Eye (tissue), 1 donor: ENCODE data around the gene LRRC52.
A peak's percentile ranks its signal among the peaks of the same experiment; 100 is the strongest.

ENCODE experiments used
- DNase-seq: peaks from one replicate; pipeline ENCODE4 v3.0.0-alpha.2; 2015

LRRC52 gene, protein sequence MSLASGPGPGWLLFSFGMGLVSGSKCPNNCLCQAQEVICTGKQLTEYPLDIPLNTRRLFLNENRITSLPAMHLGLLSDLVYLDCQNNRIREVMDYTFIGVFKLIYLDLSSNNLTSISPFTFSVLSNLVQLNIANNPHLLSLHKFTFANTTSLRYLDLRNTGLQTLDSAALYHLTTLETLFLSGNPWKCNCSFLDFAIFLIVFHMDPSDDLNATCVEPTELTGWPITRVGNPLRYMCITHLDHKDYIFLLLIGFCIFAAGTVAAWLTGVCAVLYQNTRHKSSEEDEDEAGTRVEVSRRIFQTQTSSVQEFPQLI

GRCh38 chr1:165543532-165544438, at the start of gene LRRC52:
Gene LRRC52 (plus strand): TSS chr1:165544000. CDS start chr1:165544297, 297 bp downstream.
- peak; percentile 59 for DNase-seq

- no peak for DNase-seq
Measured at GRCh38 chr1:165494949-165495857, 48.6 kb upstream of the LRRC52 start.

DNA sequence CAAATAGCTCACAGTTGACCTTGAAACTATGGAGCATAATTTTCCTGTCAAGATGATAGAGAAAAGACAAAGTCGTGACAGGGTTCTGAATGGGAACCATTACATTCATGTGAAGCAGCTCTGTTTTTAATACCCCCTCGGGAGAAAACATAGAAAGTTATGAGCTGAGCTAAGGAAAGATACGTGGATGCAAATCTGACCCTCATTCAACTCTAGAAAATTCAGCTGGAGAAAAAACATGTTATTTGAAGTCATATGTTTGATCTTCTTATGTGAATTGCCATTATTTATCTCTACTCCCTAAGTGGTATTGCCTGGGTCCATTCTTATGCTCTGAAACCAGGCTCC, 48.0 kb upstream of the LRRC52 start:
- DNase-seq: no peak

DNA sequence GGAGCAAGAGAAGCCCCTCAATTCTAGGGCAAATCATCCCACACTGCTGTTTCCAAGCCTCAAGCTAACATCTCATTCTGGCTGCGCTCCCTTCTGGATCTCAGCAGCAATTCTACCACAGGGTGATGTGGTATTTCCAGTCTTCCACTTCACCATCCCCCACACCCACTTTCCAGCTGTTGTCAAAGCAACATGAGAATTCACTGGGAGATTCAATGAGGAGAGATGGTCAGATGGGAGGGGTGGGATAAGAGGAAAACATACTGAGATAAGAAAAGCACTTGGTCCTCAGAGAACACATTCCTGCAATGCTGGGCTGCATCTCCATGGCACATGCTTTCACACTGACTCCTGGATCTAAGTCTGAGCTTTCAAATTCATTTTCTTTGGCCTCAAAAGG, 47.3 kb upstream of the LRRC52 start:
- DNase-seq: no peak

- DNase-seq: no peak
Measured at GRCh38 chr1:165497069-165498013, 46.5 kb upstream of the LRRC52 start.

GRCh38 chr1:165501330-165501969, 42.4 kb upstream of the LRRC52 start:
- no peak for DNase-seq

DNA sequence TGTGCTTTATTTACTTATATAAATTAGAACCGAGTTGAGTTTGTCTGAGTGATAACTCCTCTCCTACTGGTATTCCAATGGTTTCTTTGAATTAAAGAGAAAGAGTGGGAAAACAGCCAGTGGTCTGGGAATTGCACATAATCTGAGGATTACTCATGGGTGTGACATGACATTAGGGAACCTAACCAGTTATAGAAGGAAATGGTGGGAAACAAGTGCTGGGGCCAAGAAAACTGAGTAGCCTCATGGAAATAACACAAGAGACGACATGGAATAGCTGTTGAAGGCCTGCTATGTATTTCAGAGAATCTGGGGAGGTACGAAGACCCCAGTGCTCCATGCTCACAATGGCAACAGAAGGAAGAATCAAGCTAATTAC, 41.8 kb upstream of the LRRC52 start:
- no peak for DNase-seq

DNA sequence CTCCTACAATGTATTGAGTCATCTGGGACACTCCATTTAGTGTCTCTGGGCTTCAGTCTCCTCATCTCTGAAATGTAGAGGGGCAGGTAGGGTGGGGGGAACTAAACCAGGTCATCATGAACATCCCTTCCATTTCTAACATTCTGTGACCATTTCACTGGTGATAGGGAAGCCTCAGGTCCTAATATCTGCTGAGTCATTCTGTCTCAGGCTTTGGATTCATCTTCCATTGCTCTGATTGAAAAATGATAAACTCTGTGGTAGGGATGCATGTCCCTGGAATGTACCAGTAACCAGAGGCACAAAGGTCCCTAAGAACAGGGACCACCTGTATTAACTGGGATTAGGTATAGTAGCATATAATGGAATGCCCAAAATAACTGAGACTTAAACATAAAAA, 36.2 kb upstream of the LRRC52 start:
- no peak for DNase-seq

GRCh38 chr1:165508291-165508690, 35.5 kb upstream of the LRRC52 start:
- DNase-seq: no peak

- DNase-seq: peak; percentile 38
Measured at GRCh38 chr1:165512816-165513215, 31.0 kb upstream of the LRRC52 start.

DNA sequence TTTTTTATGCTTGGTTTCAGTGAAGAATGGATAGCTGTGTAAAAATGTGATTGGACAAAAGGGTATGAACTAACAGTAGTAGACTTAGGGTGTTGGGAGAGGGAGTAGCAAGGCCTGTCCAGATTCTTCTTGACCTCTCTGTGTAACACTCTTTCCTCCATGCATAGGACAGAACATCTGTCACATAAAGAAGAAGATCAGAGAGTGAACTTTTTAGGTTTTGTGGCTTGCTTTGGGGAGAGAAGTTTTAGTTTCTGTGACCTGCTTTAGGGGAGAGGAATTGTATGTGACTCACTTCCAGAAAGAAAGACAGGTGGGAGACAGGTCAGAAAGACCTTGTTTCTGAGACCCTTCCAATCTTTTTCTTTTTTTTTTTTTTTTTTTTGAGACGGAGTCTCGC, 27.3 kb upstream of the LRRC52 start:
- DNase-seq: no peak

GRCh38 chr1:165520646-165521045, 23.2 kb upstream of the LRRC52 start:
- no peak for DNase-seq

DNA sequence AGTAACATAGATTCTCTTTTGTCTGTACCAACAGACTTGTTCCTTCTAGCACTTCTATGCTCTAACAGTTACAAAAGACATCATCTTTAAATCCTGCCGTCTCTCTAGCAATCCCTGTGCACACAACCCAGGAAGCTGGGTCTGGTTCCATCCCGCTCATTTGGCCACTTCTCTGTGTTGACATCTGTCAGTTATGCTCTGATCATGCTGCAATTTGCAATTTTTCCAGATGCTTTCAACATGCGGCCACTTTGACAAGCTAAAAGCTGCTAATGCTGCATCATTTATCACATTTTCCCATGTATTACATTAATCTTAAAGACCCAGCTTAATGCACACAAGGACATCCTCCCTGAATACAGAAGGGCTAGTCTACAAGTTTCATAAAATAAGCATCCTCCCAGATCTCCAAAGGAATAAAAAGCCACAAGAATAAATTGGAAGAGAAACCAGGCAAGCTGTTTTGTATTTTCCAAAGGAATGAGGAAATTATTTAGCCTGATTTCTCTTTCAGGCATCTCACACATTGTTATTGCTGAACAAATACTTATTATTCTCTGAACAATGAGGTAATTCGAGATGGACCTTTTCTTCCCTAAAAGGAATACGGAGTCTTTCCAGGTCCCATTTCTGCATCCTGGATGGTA, 19.0 kb upstream of the LRRC52 start:
- peak; percentile 39 for DNase-seq

DNA sequence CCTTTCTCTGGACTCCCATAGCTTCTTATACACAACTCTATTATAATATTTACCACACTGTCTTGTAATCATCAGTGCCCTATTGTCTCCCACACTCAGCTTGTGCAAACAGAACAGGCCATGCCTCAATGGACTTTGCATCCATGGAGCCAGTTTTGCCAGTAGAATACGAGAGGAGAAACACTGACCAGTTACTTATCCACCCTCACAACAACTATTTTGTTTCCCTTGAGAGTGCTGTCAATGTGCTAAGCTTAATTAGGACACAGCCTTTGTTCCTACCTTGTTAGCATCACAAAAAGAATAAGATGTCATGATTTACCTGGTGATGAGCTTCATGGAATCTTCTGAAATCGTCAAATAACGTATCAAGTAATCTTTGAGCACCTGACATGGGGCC, 18.1 kb upstream of the LRRC52 start:
- DNase-seq: no peak

GRCh38 chr1:165527251-165528007, 16.4 kb upstream of the LRRC52 start:
- no peak for DNase-seq

DNA sequence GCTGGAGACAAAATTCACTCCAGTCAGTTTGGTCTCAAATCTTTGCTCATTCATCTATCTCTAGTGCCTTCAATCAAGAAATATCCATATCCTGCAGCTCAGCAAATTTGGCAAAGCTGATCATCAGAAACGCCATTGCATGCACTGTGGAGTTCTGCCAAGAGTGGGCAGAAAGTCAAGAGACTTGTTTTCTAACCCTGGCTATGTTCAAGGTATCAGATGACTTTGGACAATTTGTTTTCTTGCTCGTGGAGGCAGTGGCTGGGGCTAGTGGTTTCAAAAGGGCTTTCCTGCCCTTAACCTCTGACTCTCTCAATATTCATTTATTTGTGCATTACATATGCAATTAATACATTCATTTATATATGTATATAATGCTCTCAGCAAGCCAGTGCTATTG, 12.8 kb upstream of the LRRC52 start:
- no peak for DNase-seq

DNA sequence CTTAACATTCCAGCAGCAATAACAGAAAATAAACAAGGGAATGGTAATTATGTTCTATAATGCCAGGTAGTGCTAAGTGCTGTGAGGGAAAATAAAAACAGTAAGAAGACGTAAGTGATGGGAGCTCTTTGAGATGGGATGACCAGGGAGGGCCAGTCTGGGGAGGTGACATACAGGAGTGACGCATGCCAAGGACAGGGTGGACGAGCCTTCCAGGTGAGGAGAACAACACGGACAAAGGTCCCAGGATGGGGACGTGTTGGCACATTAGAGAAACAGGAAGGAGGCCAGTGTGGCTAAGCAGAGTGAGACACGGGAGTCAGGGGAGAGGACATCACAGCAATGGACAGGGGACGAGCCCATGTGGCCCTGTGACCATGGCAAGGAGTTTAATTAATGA, 11.7 kb upstream of the LRRC52 start:
- DNase-seq: no peak

DNA sequence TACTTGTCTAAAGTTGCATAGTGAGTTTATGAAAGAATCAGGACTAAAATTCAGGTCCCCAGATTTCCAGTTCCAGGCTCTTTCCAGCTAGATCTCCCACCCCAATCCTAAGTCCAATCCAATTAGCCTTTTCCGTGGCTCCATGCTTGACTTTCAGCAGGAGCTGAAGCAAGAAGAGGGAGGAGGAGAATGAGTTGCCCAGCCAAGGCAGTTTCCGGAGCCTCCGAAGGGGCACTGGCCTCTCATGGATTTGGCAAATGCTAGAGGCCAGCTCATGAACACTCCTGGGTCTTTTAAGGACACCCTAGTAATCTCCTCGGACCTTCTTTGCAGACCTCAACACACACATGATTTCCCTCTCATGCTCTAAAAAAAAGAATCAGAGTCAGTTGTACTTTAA, 10.5 kb upstream of the LRRC52 start:
- DNase-seq: no peak

- DNase-seq: no peak
Measured at GRCh38 chr1:165536016-165536415, 7.8 kb upstream of the LRRC52 start.
